ENCODE results near the gene NR2C1.

Gene NR2C1

DNA sequence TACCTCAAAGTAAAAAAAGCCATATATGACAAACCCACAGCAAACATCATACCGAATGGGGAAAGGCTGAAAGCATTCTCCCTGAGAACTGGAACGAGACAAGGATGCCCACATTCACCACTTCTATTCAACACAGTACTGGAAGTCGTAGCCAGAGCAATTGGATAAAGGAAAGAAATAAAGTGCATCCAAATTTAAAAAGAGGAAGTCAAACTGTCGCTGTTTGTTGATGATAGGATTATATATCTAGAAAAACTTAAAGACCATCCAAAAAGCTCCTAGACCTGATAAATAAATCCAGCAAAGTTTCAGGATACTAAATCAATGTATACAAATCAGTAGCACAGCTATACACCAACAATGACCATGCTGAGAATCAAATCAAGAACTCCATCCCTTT is 75.1 kb downstream of the NR2C1 start:
- Histone ChIP-seq H3K36me3 (ENCODE audit: control insufficient read depth in 2 of 2, insufficient read depth in 1 of 2, low read length in 2 of 2) (peaks cover 23 to 35% of the 10 kb centered on the region in 2 experiments; a peak in 2 of 3 replicates), H3K27ac (ENCODE audit: extremely low read depth, low read depth, low read length) (no peak overlapping the region), H3K4me3 (ENCODE audit: low read depth, low read length) (no peak overlapping the region), H3K4me1 (ENCODE audit: control insufficient read depth, insufficient read depth, low read length) (no peaks in the 10 kb centered on the region; the same call in 1 of the 2 replicates), H3K9me3 (ENCODE audit: control insufficient read depth, insufficient read depth, low read depth, low read length) (no peaks in the 10 kb centered on the region)
- POLR2A ChIA-PET: no interaction called here
- no peak for TF ChIP-seq SETDB1 (IDR thresholded peaks at IDR 0.05; ENCODE audit: insufficient read length, low read length)
- TF ChIP-seq, protein P1, sequence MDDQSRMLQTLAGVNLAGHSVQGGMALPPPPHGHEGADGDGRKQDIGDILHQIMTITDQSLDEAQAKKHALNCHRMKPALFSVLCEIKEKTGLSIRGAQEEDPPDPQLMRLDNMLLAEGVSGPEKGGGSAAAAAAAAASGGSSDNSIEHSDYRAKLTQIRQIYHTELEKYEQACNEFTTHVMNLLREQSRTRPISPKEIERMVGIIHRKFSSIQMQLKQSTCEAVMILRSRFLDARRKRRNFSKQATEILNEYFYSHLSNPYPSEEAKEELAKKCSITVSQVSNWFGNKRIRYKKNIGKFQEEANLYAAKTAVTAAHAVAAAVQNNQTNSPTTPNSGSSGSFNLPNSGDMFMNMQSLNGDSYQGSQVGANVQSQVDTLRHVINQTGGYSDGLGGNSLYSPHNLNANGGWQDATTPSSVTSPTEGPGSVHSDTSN (CRISPR knock-in tag; IDR thresholded peaks at IDR 0.05): no peak
- TF ChIP-seq ZNF560 (tag by site-specific recombination; IDR thresholded peaks at IDR 0.05; ENCODE audit: borderline replicate concordance): no peak
- TF ChIP-seq MEIS1 (CRISPR knock-in tag; IDR thresholded peaks at IDR 0.05; ENCODE audit: borderline replicate concordance): no peak
- no peak for TF ChIP-seq ZFP3 (tag by site-specific recombination; IDR thresholded peaks at IDR 0.05; ENCODE audit: low read depth)
- TF ChIP-seq ZNF514 (tag by site-specific recombination; IDR thresholded peaks at IDR 0.05): no peak
- TF ChIP-seq, protein P2, sequence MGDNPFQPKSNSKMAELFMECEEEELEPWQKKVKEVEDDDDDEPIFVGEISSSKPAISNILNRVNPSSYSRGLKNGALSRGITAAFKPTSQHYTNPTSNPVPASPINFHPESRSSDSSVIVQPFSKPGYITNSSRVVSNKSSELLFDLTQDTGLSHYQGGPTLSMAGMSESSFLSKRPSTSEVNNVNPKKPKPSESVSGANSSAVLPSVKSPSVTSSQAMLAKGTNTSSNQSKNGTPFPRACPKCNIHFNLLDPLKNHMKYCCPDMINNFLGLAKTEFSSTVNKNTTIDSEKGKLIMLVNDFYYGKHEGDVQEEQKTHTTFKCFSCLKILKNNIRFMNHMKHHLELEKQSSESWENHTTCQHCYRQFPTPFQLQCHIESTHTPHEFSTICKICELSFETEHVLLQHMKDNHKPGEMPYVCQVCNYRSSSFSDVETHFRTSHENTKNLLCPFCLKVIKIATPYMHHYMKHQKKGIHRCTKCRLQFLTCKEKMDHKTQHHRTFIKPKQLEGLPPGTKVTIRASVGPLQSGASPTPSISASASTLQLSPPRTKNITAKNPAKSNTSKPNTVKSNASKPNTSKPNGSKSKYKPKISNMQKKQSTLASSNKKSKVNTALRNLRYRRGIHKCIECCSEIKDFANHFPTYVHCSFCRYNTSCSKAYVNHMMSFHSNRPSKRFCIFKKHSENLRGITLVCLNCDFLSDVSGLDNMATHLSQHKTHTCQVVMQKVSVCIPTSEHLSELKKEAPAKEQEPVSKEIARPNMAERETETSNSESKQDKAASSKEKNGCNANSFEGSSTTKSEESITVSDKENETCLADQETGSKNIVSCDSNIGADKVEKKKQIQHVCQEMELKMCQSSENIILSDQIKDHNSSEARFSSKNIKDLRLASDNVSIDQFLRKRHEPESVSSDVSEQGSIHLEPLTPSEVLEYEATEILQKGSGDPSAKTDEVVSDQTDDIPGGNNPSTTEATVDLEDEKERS (tag by site-specific recombination; IDR thresholded peaks at IDR 0.05): no peak
- TF ChIP-seq, protein P3, sequence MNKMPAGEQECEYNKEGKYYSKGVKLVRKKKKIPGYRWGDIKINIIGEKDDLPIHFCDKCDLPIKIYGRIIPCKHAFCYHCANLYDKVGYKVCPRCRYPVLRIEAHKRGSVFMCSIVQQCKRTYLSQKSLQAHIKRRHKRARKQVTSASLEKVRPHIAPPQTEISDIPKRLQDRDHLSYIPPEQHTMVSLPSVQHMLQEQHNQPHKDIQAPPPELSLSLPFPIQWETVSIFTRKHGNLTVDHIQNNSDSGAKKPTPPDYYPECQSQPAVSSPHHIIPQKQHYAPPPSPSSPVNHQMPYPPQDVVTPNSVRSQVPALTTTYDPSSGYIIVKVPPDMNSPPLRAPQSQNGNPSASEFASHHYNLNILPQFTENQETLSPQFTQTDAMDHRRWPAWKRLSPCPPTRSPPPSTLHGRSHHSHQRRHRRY (tag by site-specific recombination; IDR thresholded peaks at IDR 0.05): no peak
- TF ChIP-seq, protein P4, sequence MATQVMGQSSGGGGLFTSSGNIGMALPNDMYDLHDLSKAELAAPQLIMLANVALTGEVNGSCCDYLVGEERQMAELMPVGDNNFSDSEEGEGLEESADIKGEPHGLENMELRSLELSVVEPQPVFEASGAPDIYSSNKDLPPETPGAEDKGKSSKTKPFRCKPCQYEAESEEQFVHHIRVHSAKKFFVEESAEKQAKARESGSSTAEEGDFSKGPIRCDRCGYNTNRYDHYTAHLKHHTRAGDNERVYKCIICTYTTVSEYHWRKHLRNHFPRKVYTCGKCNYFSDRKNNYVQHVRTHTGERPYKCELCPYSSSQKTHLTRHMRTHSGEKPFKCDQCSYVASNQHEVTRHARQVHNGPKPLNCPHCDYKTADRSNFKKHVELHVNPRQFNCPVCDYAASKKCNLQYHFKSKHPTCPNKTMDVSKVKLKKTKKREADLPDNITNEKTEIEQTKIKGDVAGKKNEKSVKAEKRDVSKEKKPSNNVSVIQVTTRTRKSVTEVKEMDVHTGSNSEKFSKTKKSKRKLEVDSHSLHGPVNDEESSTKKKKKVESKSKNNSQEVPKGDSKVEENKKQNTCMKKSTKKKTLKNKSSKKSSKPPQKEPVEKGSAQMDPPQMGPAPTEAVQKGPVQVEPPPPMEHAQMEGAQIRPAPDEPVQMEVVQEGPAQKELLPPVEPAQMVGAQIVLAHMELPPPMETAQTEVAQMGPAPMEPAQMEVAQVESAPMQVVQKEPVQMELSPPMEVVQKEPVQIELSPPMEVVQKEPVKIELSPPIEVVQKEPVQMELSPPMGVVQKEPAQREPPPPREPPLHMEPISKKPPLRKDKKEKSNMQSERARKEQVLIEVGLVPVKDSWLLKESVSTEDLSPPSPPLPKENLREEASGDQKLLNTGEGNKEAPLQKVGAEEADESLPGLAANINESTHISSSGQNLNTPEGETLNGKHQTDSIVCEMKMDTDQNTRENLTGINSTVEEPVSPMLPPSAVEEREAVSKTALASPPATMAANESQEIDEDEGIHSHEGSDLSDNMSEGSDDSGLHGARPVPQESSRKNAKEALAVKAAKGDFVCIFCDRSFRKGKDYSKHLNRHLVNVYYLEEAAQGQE (tag by site-specific recombination; IDR thresholded peaks at IDR 0.05): no peak
- no peak for TF ChIP-seq ZEB2 (tag by site-specific recombination; IDR thresholded peaks at IDR 0.05)
- TF ChIP-seq ZNF175 (tag by site-specific recombination; IDR thresholded peaks at IDR 0.05): no peak
- no peak for TF ChIP-seq ZNF133 (tag by site-specific recombination; IDR thresholded peaks at IDR 0.05)
- TF ChIP-seq ZNF623 (tag by site-specific recombination; IDR thresholded peaks at IDR 0.05): no peak
- TF ChIP-seq KLF9 (tag by site-specific recombination; IDR thresholded peaks at IDR 0.05; ENCODE audit: low read depth): no peak
- no peak for TF ChIP-seq ZXDB (tag by site-specific recombination; IDR thresholded peaks at IDR 0.05)
- no peak for TF ChIP-seq ZNF10 (tag by site-specific recombination; IDR thresholded peaks at IDR 0.05)
- no peak for TF ChIP-seq ZNF555 (tag by site-specific recombination; conservative IDR thresholded peaks at IDR 0.05)
- TF ChIP-seq ZBTB17 (tag by site-specific recombination; IDR thresholded peaks at IDR 0.05): no peak
- no peak for TF ChIP-seq ZNF707 (tag by site-specific recombination; IDR thresholded peaks at IDR 0.05)
- CTCF ChIA-PET: no interaction called here

All from HEK293 (cell line).